Erythroblast (primary cell): ENCODE data around the gene PLA2R1.

Experiments used
- GATA1 ChIP-seq: IDR thresholded peaks from 2 replicates; pipeline ENCODE4 v1.6.1; 2011; ENCODE audit warnings: low read depth, mild to moderate bottlenecking, control low read depth, low read length, moderate library complexity
- POLR2A ChIP-seq: IDR thresholded peaks from 2 replicates; pipeline ENCODE4 v1.6.1; 2011; ENCODE audit warnings: mild to moderate bottlenecking, low read length

DNA sequence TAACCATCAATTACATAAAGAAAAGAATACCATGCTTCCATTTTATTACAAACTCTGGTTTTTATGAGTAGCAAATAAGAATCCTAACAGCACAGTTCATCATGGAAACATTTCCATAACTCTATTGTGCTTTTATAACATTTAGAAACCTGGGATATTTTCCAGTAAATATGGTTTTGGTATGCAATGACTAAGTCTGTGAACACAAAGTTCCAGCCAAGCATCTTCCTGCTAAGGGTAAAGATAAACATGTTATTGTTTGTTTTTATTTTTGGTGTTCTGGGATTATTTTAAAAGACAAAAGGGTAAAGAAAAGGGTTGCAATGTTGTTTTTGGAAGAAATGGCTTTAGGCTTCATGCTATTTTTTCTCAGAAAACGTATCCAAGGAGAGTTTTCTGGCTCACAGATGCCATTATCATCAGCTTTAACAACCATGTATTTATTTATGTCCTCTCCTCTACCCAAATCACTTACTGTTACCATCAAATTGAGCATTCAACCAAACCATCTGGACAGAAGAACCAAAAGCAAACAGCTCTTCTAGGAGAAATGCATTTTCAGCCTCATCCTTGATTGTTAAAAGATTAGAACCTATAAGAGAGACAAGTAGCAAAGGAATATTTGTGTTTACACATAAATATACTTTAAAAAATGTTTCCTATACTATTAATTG is 116.0 kb downstream of the PLA2R1 start:
- TF ChIP-seq GATA1 = no peak
- TF ChIP-seq POLR2A = no peak
